B cell (primary cell): ENCODE results near the gene TANK. TPM values are rescaled to one million over a fixed set of nuclear protein-coding genes. Genes with fewer than 3 reads are reported as not detected.

Experiments used
- ATAC-seq: fragments of 200-7000 bp; cut with Tn5 transposase; one replicate; pipeline ENCODE4 v1.10.0; 2021; ENCODE audit warnings: low read depth, mild to moderate bottlenecking, moderate number of reproducible peaks, moderate library complexity
- CTCF ChIA-PET: fragments of 350-600 bp; sonication (Branson Sonifier 250); formaldehyde crosslinking; loops from one replicate; lab custom pipeline; 2021; ENCODE audit warnings: antibody characterized with exemption, inconsistent platforms; lab: Charles Lee
- POLR2A ChIA-PET: fragments of 350-600 bp; sonication (Branson Sonifier 250); formaldehyde crosslinking; loops from one replicate; lab custom pipeline; 2021; ENCODE audit warnings: antibody characterized with exemption; lab: Charles Lee
- DNase-seq: peaks from one replicate; pipeline ENCODE4 v3.0.0; 2013
- H2AFZ ChIP-seq: 2 replicates; pipeline ENCODE4 v1.6.1; 2012; ENCODE audit warnings: mild to moderate bottlenecking, low read depth, low read length; ENCODE audit not compliant: insufficient read depth, poor library complexity, severe bottlenecking
- H3K27ac ChIP-seq, 2 donors: 1 replicate in 1 of 2; 2 replicates in 1 of 2; pipeline ENCODE4 v1.5.1; 2012 to 2013; ENCODE audit warnings: low read length in 2 of 2, mild to moderate bottlenecking in 2 of 2, moderate library complexity in 1 of 2
- H3K27me3 ChIP-seq, 4 experiments: fragments of 200-600 bp in 1 of 4; sonication (generic) in 1 of 4; replicated peaks in 1 of 4; 1 replicate in 2 of 4; 2 replicates in 2 of 4; pipeline versions ENCODE4 v1.6.1 to v1.7.0; 2013 to 2016; ENCODE audit warnings: low read length in 3 of 4, mild to moderate bottlenecking in 2 of 4, mixed read lengths in 1 of 4, moderate library complexity in 1 of 4; ENCODE audit not compliant: insufficient read depth in 4 of 4, control insufficient read depth in 3 of 4; ENCODE audit errors: control extremely low read depth in 1 of 4
- H3K36me3 ChIP-seq, 2 experiments: replicated peaks in 1 of 2; 1 replicate in 1 of 2; 2 replicates in 1 of 2; pipeline versions ENCODE4 v1.6.1 to v1.7.1; 2013; ENCODE audit warnings: low read length in 1 of 2; ENCODE audit not compliant: insufficient read depth in 2 of 2, control insufficient read depth in 1 of 2; ENCODE audit errors: control extremely low read depth in 1 of 2, extremely low read depth in 1 of 2
- H3K4me1 ChIP-seq, 2 donors: fragments of 200-600 bp in 1 of 2; sonication (generic) in 1 of 2; 1 replicate in 1 of 2; 2 replicates in 1 of 2; pipeline versions ENCODE4 v1.5.1 to v1.6.1; 2013 to 2017; ENCODE audit warnings: low read length in 2 of 2; ENCODE audit not compliant: control insufficient read depth in 2 of 2, insufficient read depth in 2 of 2
- H3K4me2 ChIP-seq: replicated peaks from 2 replicates; pipeline ENCODE3; 2012; ENCODE audit warnings: mild to moderate bottlenecking, low read depth, low read length; ENCODE audit not compliant: poor library complexity, severe bottlenecking
- H3K4me3 ChIP-seq, 5 experiments: fragments of 200-600 bp in 1 of 5; sonication (generic) in 1 of 5; 1 replicate in 3 of 5; 2 replicates in 2 of 5; pipeline versions ENCODE4 v1.5.1 to v1.7.0; 2011 to 2016; ENCODE audit warnings: low read length in 4 of 5, mild to moderate bottlenecking in 4 of 5, low read depth in 2 of 5, control low read depth in 1 of 5, moderate library complexity in 1 of 5; ENCODE audit not compliant: insufficient read depth in 1 of 5; ENCODE audit errors: control extremely low read depth in 1 of 5, extremely low read depth in 1 of 5
- H3K79me2 ChIP-seq: fragments of 200-600 bp; sonication (generic); one replicate; pipeline ENCODE4 v1.6.0; 2016; ENCODE audit warnings: low read length; ENCODE audit not compliant: control insufficient read depth, insufficient read depth
- H3K9ac ChIP-seq: fragments of 200-600 bp; sonication (generic); 2 replicates; pipeline ENCODE4 v1.6.1; 2017; ENCODE audit warnings: mild to moderate bottlenecking, low read length, moderate library complexity
- H3K9me3 ChIP-seq, 3 donors: one replicate each; pipeline versions ENCODE4 v1.6.1 to v1.7.1; 2013; ENCODE audit warnings: low read length in 2 of 3; ENCODE audit not compliant: control insufficient read depth in 2 of 3, insufficient read depth in 1 of 3; ENCODE audit errors: control extremely low read depth in 1 of 3
- H4K20me1 ChIP-seq: 2 replicates; pipeline ENCODE4 v1.6.0; 2012; ENCODE audit warnings: mild to moderate bottlenecking, low read length; ENCODE audit not compliant: insufficient read depth, control insufficient read depth, poor library complexity, severe bottlenecking
- H3K27ac Mint-ChIP-seq: one replicate; pipeline ENCODE4 v1.8.0; 2021; ENCODE audit warnings: mixed read lengths
- H3K27me3 Mint-ChIP-seq: one replicate; pipeline ENCODE4 v1.8.0; 2021; ENCODE audit warnings: mixed read lengths
- H3K4me1 Mint-ChIP-seq: one replicate; pipeline ENCODE4 v1.8.0; 2021; ENCODE audit warnings: mixed read lengths
- H3K4me3 Mint-ChIP-seq: one replicate; pipeline ENCODE4 v1.8.0; 2021; ENCODE audit warnings: mixed read lengths
- H3K9me3 Mint-ChIP-seq: one replicate; pipeline ENCODE4 v1.8.0; 2022; ENCODE audit warnings: mixed read lengths; ENCODE audit not compliant: insufficient read depth
- EZH2 ChIP-seq: IDR thresholded peaks from 2 replicates; pipeline ENCODE4 v1.6.1; 2012; ENCODE audit warnings: borderline replicate concordance, low read depth, mild to moderate bottlenecking, moderate library complexity, low read length; ENCODE audit not compliant: insufficient read depth, poor library complexity, severe bottlenecking
- WGBS: methylation state at CpG from one replicate; pipeline ENCODE4 v1.1.5; 2013; ENCODE audit warnings: missing lambda C conversion rate; ENCODE audit not compliant: insufficient coverage; 5-methylcytosine and 5-hydroxymethylcytosine counted together
- intact Hi-C: fragments of 100-400 bp; cut with micrococcal nuclease; formaldehyde crosslinking; loops from one replicate; pipeline ENCODE4 v1.10.0; 2022
- polyA plus RNA-seq: library from polyadenylated mRNA; depleted of rRNA; stranded (reverse); fragments of >200 nt; gene quantifications from 2 replicates; pipeline ENCODE4 v1.2.3, GENCODE V29; 2012
- total RNA-seq, 2 donors: library from RNA; stranded (reverse); fragments of 120-200 nt in 1 of 2; gene quantifications; 1 replicate in 1 of 2; 2 replicates in 1 of 2; pipeline versions ENCODE4 v1.2.3 to v1.2.4, GENCODE V29; 2013 to 2022
- TF ChIP-seq, protein P1 (sequence below): fragments of 200-600 bp; IDR thresholded peaks from one replicate; pipeline ENCODE4 v1.8.0; 2022; ENCODE audit warnings: antibody characterized with exemption, mild to moderate bottlenecking

Gene TANK
- total and polyA plus RNA-seq, 2 donors (not counting 1 experiment from before 2014, with no cell fraction given): 62.4 to 179 TPM

DNA sequence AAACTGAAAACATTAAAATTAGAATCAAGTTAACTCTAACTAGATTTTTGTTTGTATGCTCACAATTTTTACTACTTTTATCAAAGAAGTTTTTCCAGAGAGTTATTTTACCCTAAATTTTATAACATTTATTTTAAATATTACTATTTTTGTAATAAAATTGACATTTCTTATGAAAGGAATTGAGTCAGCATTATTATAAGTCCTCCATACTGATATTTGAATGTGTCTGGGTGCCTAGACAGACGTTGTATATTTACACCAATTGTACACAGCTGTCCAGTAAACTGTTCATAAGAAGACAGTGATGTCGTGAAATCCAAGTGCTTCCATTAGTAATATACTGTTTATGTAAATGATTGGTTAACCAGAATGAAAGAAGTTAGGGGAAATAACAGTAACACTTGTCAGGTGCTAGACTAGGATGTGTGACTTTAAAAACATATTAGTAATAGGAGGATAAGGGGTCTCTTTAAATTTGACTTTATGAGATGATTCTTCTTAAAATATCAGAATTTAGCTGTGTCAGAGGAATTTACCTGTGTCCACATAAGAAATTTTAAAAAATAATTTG, 73.7 kb downstream of the TANK start:
- Histone ChIP-seq H3K4me3 (no peak overlapping the region), H4K20me1 (peaks cover 14% of the 10 kb centered on the region), H3K27me3 (peaks cover 0 to 6% (median 0%) of the 10 kb centered on the region in 4 experiments), H3K9me3 (no peaks in the 10 kb centered on the region), H2AFZ (no peak overlapping the region), H3K36me3 (peaks cover 17 to 44% of the 10 kb centered on the region in 2 experiments), H3K4me2 (no peak overlapping the region), H3K27ac (no peak overlapping the region), H3K4me1 (peaks cover 8 to 16% of the 10 kb centered on the region in 2 donors), H3K9ac (no peak overlapping the region), H3K79me2 (peaks cover 3% of the 10 kb centered on the region)
- DNase-seq (no peak), ATAC-seq (no peak)
- no peaks in the 10 kb centered on the region for H3K27me3 Mint-ChIP-seq
- no CpG with 5 or more reads among the region's 2 CpGs for WGBS
- intact Hi-C loops: no loop called here
- ChIA-PET CTCF (interaction anchor here (1.0 to 3.9 kb wide), 6 partner anchors 9 to 40 kb away, joined by 3 to 14 read pairs (median 12); no protein-coding TSS in a partner anchor), POLR2A (no interaction called here)
- no peak overlapping the region for H3K27ac Mint-ChIP-seq
- no peak overlapping the region for H3K4me3 Mint-ChIP-seq
- peaks cover 24% of the 10 kb centered on the region for H3K4me1 Mint-ChIP-seq
- TF ChIP-seq, protein P1, sequence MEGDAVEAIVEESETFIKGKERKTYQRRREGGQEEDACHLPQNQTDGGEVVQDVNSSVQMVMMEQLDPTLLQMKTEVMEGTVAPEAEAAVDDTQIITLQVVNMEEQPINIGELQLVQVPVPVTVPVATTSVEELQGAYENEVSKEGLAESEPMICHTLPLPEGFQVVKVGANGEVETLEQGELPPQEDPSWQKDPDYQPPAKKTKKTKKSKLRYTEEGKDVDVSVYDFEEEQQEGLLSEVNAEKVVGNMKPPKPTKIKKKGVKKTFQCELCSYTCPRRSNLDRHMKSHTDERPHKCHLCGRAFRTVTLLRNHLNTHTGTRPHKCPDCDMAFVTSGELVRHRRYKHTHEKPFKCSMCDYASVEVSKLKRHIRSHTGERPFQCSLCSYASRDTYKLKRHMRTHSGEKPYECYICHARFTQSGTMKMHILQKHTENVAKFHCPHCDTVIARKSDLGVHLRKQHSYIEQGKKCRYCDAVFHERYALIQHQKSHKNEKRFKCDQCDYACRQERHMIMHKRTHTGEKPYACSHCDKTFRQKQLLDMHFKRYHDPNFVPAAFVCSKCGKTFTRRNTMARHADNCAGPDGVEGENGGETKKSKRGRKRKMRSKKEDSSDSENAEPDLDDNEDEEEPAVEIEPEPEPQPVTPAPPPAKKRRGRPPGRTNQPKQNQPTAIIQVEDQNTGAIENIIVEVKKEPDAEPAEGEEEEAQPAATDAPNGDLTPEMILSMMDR: no peak
- no peak for TF ChIP-seq EZH2
- H3K9me3 Mint-ChIP-seq: no peaks in the 10 kb centered on the region

- peaks cover 24% of the 10 kb centered on the region for H3K4me1 Mint-ChIP-seq
- ChIA-PET POLR2A (no interaction called here), CTCF (interaction anchor here (1.0 to 3.9 kb wide), 3 partner anchors 9 to 39 kb away, joined by 3 to 14 read pairs (median 11); no protein-coding TSS in a partner anchor)
- ATAC-seq: no peak
- no peak overlapping the region for H3K4me2 ChIP-seq
- H3K27ac Mint-ChIP-seq: no peak overlapping the region
- no peaks in the 10 kb centered on the region for H3K27me3 Mint-ChIP-seq
- peaks cover 8 to 16% of the 10 kb centered on the region in 2 donors for H3K4me1 ChIP-seq
- peaks cover 10% of the 10 kb centered on the region for H4K20me1 ChIP-seq
- H2AFZ ChIP-seq: no peak overlapping the region
- no peak for DNase-seq
- H3K27ac ChIP-seq: no peak overlapping the region
- H3K9me3 Mint-ChIP-seq: no peaks in the 10 kb centered on the region
- no peak overlapping the region for H3K9ac ChIP-seq
- TF ChIP-seq, protein P1: no peak
- no peak for TF ChIP-seq EZH2
- H3K4me3 ChIP-seq: no peak overlapping the region
- H3K9me3 ChIP-seq: peaks cover 0 to 3% (median 0%) of the 10 kb centered on the region in 3 donors
- H3K79me2 ChIP-seq: peaks cover 3% of the 10 kb centered on the region
- no CpG with 5 or more reads among the region's 2 CpGs for WGBS
- peaks cover 0 to 6% (median 0%) of the 10 kb centered on the region in 4 experiments for H3K27me3 ChIP-seq
- peaks cover 13 to 37% of the 10 kb centered on the region in 2 experiments for H3K36me3 ChIP-seq
- no peak overlapping the region for H3K4me3 Mint-ChIP-seq
- intact Hi-C loops: no loop called here
These were observed 74.4 kb downstream of the TANK start for GRCh38 chr2:161234627-161235026.
